HepG2 (cell line): ENCODE data around the gene NISCH. TPM values are rescaled to one million over a fixed set of nuclear protein-coding genes. Genes with fewer than 3 reads are reported as not detected.

ENCODE experiments used
- ARNT2 ChIP-seq: sonication (generic); formaldehyde crosslinking; IDR thresholded peaks from 2 replicates; pipeline ENCODE4 v1.8.0; 2022; ENCODE audit warnings: mild to moderate bottlenecking, low read depth, missing genetic modification reagents, moderate library complexity
- BHLHE40 ChIP-seq: IDR thresholded peaks from 2 replicates; pipeline ENCODE4 v1.6.1; 2011; ENCODE audit warnings: low read length, improper control_type of control experiment
- DR1 ChIP-seq: sonication (generic); formaldehyde crosslinking; IDR thresholded peaks from 2 replicates; pipeline ENCODE4 v1.8.0; 2021; ENCODE audit warnings: mild to moderate bottlenecking, missing genetic modification reagents, inconsistent platforms
- ESRRA ChIP-seq: sonication (generic); formaldehyde crosslinking; IDR thresholded peaks from 2 replicates; pipeline ENCODE4 v1.5.1; 2020; ENCODE audit warnings: mild to moderate bottlenecking, low read depth, missing genetic modification reagents
- HMG20A ChIP-seq: IDR thresholded peaks from 2 replicates; pipeline ENCODE4 v1.6.1; 2016; ENCODE audit warnings: borderline replicate concordance
- MXD3 ChIP-seq: IDR thresholded peaks from 2 replicates; pipeline ENCODE4 v1.6.1; 2016; ENCODE audit warnings: mild to moderate bottlenecking, missing biosample characterization, missing genetic modification reagents
- PHF21A ChIP-seq: sonication (generic); formaldehyde crosslinking; IDR thresholded peaks from 2 replicates; pipeline ENCODE4 v1.5.0; 2020; ENCODE audit warnings: mild to moderate bottlenecking, missing genetic modification reagents
- RFXANK ChIP-seq: IDR thresholded peaks from 2 replicates; pipeline ENCODE4 v1.6.1; 2016
- SIX4 ChIP-seq: sonication (generic); formaldehyde crosslinking; IDR thresholded peaks from 2 replicates; pipeline ENCODE4 v1.4.0; 2020; ENCODE audit warnings: missing genetic modification reagents
- SP140L ChIP-seq: sonication (generic); formaldehyde crosslinking; IDR thresholded peaks from 2 replicates; pipeline ENCODE4 v1.4.0; 2020; ENCODE audit warnings: missing genetic modification reagents, borderline replicate concordance
- SP2 ChIP-seq: sonication (generic); formaldehyde crosslinking; IDR thresholded peaks from 2 replicates; pipeline ENCODE4 v1.5.1; 2020; ENCODE audit warnings: mild to moderate bottlenecking, missing genetic modification reagents
- U2AF1 ChIP-seq: fragments of 200-400 bp; formaldehyde crosslinking; optimal IDR thresholded peaks from 2 replicates; pipeline ENCODE3; 2017; ENCODE audit warnings: mild to moderate bottlenecking, low read depth, low read length
- ZNF30 ChIP-seq: sonication (generic); formaldehyde crosslinking; IDR thresholded peaks from 2 replicates; pipeline ENCODE4 v1.5.0; 2020; ENCODE audit warnings: mild to moderate bottlenecking, missing genetic modification reagents
- ZNF44 ChIP-seq: sonication (generic); formaldehyde crosslinking; IDR thresholded peaks from 2 replicates; pipeline ENCODE4 v1.5.1; 2020; ENCODE audit warnings: mild to moderate bottlenecking, missing genetic modification reagents
- ZNF607 ChIP-seq: sonication (generic); formaldehyde crosslinking; IDR thresholded peaks from 2 replicates; pipeline ENCODE4 v1.5.1; 2020; ENCODE audit warnings: missing genetic modification reagents, mild to moderate bottlenecking, borderline replicate concordance
- ZNF687 ChIP-seq: sonication (generic); formaldehyde crosslinking; IDR thresholded peaks from 2 replicates; pipeline ENCODE4 v1.5.1; 2020; ENCODE audit warnings: mild to moderate bottlenecking, missing genetic modification reagents, moderate library complexity
- polyA plus RNA-seq, 8 experiments: library from polyadenylated mRNA; depleted of rRNA in 3 of 8; stranded (reverse) in 7 of 8; unstranded in 1 of 8; fragments of >200 nt; fragmentation: Illumina TruSeq in 4 of 8; extraction: Trizol in 4 of 8; gene quantifications; 2 replicates each; pipeline versions ENCODE4 v1.2.1 to v1.2.3, GENCODE V29; 2011 to 2016; ENCODE audit warnings: low read depth in 4 of 8, missing spikeins in 1 of 8, mixed read lengths in 1 of 8; ENCODE audit not compliant: insufficient read depth in 1 of 8
- total RNA-seq, 5 experiments: library from RNA; depleted of rRNA; stranded (reverse); fragments of >200 nt; fragmentation: Illumina TruSeq; extraction: Trizol; gene quantifications; 2 replicates each; pipeline ENCODE4 v1.2.3, GENCODE V29; 2016; ENCODE audit warnings: low read depth in 1 of 5
- TF ChIP-seq, protein P1 (sequence below): sonication (generic); formaldehyde crosslinking; IDR thresholded peaks from 2 replicates; pipeline ENCODE4 v1.5.1; 2020; ENCODE audit warnings: missing genetic modification reagents, mild to moderate bottlenecking, borderline replicate concordance
- TF ChIP-seq, protein P2 (sequence below): sonication (generic); formaldehyde crosslinking; IDR thresholded peaks from 2 replicates; pipeline ENCODE4 v1.9.0; 2021; ENCODE audit warnings: mild to moderate bottlenecking, missing genetic modification reagents

The NISCH gene
- total and polyA plus RNA-seq, 2 of the 13 experiments (the other 11 are each of a cell fraction or from before 2014, with no cell fraction given): 27.0 to 47.6 TPM

GRCh38 chr3:52455283-52456168 is at the start of gene NISCH (continued):
- TF ChIP-seq ZNF607 (CRISPR knock-in tag) (0 out of 2 replicates have a peak, but pooled peaks have one; percentile 60), ZNF44 (CRISPR knock-in tag) (no peak), DR1 (no peak), BHLHE40 (peak; percentile 92), PHF21A (CRISPR knock-in tag) (no peak), ARNT2 (0 out of 2 replicates have a peak, but pooled peaks have one; percentile 36), RFXANK (CRISPR knock-in tag) (no peak), U2AF1 (no peak), MXD3 (CRISPR knock-in tag) (no peak), HMG20A (CRISPR knock-in tag) (no peak), SIX4 (no peak), SP140L (CRISPR knock-in tag) (no peak), ZNF30 (CRISPR knock-in tag) (no peak), ESRRA (no peak), SP2 (CRISPR knock-in tag) (no peak), ZNF687 (peak; percentile 85)
- TF ChIP-seq, protein P1, sequence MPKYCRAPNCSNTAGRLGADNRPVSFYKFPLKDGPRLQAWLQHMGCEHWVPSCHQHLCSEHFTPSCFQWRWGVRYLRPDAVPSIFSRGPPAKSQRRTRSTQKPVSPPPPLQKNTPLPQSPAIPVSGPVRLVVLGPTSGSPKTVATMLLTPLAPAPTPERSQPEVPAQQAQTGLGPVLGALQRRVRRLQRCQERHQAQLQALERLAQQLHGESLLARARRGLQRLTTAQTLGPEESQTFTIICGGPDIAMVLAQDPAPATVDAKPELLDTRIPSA (CRISPR knock-in tag): 0 out of 2 replicates have a peak, but pooled peaks have one; percentile 61
- TF ChIP-seq, protein P2, sequence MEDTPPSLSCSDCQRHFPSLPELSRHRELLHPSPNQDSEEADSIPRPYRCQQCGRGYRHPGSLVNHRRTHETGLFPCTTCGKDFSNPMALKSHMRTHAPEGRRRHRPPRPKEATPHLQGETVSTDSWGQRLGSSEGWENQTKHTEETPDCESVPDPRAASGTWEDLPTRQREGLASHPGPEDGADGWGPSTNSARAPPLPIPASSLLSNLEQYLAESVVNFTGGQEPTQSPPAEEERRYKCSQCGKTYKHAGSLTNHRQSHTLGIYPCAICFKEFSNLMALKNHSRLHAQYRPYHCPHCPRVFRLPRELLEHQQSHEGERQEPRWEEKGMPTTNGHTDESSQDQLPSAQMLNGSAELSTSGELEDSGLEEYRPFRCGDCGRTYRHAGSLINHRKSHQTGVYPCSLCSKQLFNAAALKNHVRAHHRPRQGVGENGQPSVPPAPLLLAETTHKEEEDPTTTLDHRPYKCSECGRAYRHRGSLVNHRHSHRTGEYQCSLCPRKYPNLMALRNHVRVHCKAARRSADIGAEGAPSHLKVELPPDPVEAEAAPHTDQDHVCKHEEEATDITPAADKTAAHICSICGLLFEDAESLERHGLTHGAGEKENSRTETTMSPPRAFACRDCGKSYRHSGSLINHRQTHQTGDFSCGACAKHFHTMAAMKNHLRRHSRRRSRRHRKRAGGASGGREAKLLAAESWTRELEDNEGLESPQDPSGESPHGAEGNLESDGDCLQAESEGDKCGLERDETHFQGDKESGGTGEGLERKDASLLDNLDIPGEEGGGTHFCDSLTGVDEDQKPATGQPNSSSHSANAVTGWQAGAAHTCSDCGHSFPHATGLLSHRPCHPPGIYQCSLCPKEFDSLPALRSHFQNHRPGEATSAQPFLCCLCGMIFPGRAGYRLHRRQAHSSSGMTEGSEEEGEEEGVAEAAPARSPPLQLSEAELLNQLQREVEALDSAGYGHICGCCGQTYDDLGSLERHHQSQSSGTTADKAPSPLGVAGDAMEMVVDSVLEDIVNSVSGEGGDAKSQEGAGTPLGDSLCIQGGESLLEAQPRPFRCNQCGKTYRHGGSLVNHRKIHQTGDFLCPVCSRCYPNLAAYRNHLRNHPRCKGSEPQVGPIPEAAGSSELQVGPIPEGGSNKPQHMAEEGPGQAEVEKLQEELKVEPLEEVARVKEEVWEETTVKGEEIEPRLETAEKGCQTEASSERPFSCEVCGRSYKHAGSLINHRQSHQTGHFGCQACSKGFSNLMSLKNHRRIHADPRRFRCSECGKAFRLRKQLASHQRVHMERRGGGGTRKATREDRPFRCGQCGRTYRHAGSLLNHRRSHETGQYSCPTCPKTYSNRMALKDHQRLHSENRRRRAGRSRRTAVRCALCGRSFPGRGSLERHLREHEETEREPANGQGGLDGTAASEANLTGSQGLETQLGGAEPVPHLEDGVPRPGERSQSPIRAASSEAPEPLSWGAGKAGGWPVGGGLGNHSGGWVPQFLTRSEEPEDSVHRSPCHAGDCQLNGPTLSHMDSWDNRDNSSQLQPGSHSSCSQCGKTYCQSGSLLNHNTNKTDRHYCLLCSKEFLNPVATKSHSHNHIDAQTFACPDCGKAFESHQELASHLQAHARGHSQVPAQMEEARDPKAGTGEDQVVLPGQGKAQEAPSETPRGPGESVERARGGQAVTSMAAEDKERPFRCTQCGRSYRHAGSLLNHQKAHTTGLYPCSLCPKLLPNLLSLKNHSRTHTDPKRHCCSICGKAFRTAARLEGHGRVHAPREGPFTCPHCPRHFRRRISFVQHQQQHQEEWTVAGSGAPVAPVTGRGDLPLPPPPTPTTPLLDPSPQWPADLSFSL (CRISPR knock-in tag): no peak
